Measurements from ENCODE around the gene DGKZ. TPM values are rescaled to one million over a fixed set of nuclear protein-coding genes. Genes with fewer than 3 reads are reported as not detected.

DGKZ gene
- total and polyA plus RNA-seq, 4 donors: 33.3 to 63.2 (median 44.1) TPM

DNA sequence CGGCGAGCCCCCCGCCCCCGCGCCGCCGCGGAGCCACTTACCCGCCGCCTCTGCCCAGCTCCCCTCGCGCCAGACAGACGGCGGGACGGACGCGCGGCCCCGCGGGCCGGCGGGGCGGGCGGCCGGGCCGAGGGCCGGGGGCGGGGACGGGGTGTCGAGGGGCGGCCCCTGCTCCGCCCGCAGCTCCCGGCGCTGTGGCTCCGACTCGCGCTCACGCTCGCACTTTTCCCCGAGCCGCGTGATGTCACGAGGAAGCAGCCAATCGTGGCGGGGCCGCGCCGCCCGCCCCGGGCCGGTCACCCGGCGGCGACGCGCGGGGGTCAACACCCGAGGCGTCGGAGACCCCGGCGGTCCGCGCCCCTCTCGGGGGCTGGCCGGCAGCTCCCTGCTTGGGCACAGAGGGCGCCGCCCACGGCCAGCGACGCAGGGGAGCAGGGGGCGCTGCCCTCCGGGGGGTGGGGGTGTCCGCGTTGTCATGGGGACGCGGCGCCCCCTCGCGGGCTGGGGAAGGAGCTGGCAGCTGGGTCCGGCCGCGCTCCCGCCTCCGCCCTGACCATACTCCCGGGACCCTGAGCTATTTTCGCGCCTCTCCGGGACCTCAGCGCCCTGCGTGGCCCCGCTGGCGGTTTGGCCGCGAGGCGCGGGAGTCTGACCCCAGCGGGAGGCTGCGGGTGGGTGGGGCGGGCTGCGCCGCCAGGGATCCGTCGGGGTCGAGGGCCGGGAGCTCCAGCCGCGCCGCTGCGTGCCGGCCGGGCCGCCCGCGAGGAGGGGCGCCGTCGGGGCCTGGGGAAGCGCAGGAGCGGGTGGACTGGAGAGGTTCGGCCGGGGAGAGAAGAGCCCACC, 44.5 kb downstream of the DGKZ start, which contains the start of gene CHRM4:
Gene CHRM4 (minus strand): TSS at position 199 of the 843 bp plus-strand sequence. CDS start 5,219 bp downstream, outside the sequence.
- TF ChIP-seq, protein P1, sequence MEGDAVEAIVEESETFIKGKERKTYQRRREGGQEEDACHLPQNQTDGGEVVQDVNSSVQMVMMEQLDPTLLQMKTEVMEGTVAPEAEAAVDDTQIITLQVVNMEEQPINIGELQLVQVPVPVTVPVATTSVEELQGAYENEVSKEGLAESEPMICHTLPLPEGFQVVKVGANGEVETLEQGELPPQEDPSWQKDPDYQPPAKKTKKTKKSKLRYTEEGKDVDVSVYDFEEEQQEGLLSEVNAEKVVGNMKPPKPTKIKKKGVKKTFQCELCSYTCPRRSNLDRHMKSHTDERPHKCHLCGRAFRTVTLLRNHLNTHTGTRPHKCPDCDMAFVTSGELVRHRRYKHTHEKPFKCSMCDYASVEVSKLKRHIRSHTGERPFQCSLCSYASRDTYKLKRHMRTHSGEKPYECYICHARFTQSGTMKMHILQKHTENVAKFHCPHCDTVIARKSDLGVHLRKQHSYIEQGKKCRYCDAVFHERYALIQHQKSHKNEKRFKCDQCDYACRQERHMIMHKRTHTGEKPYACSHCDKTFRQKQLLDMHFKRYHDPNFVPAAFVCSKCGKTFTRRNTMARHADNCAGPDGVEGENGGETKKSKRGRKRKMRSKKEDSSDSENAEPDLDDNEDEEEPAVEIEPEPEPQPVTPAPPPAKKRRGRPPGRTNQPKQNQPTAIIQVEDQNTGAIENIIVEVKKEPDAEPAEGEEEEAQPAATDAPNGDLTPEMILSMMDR (IDR thresholded peaks at IDR 0.05; ENCODE audit: control extremely low read depth, extremely low read depth): no peak
- WGBS, 2 donors: 1% methylated on average over 54 to 123 of the region's 123 CpGs
- Histone ChIP-seq H3K9me3 (ENCODE audit: control insufficient read depth in 4 of 4, insufficient read depth in 3 of 4, low read length in 3 of 4) (no peaks in the 10 kb centered on the region), H3K4me1 (ENCODE audit: control insufficient read depth in 5 of 5, insufficient read depth in 5 of 5, low read length in 5 of 5) (peaks cover 0 to 28% (median 9%) of the 10 kb centered on the region in 5 donors), H3K27ac (ENCODE audit: low read depth in 1 of 2, low read length in 1 of 2) (no peak within 1 kb of the TSS), H3K4me3 (no peak within 1 kb of the TSS), H3K9ac (ENCODE audit: insufficient read depth in 1 of 2, low read length in 2 of 2) (no peak within 1 kb of the TSS), H3K27me3 (ENCODE audit: control insufficient read depth in 3 of 3, insufficient read depth in 3 of 3, low read length in 2 of 3) (peaks cover 0 to 32% (median 31%) of the 10 kb centered on the region in 3 donors), H3K36me3 (ENCODE audit: control insufficient read depth in 4 of 4, insufficient read depth in 4 of 4, low read length in 4 of 4) (peaks cover 0 to 9% (median 2%) of the 10 kb centered on the region in 4 donors)
- DNase-seq: peak; percentile 39 to 50 (median 42)
- no peak for ATAC-seq (ENCODE audit: insufficient read depth, low FRiP score)

DNA sequence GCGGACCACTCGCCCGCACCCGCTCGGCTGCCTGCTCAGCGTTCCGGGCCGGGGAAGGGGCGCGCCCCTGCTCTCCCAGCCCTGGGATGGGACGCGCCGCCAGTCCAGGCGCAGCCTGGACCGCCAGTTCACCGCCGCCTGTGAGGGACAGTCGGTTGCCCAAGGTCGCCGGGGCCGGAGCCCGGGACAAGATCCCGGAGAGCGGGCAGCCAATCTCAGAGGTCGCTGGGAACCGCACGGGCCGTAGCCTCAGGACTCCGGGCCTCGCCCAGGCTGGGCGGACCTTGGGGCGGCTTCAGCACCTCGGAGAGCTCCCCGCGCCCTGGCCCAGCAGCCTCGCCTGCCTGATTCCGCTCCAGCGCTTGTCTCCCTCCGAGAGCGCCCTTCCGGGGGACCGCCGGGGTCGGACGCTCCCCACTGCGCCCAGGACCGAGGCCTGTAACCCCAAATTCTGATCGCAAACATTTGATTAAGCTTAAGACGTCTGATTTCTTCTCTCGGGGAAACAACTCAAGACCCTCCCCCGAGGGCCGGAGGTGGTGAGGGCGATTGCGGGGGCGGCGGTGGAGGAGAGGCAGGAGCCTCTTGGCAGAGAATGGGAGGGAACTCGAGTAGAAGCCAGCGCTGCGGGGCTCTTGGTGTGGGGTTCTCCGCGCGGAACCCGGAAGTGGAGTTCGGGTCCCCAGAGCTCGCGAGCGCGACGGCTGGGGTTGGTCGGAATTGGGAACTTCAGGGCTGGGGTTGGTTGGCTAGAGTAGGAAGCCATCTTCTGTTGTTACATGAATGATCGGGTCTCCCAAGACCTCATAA, 45.4 kb downstream of the DGKZ start:
- Histone ChIP-seq H3K27me3 (ENCODE audit: control insufficient read depth in 3 of 3, insufficient read depth in 3 of 3, low read length in 2 of 3) (peaks cover 0 to 32% (median 25%) of the 10 kb centered on the region in 3 donors), H3K9ac (ENCODE audit: insufficient read depth in 1 of 2, low read length in 2 of 2) (no peak overlapping the region), H3K4me1 (ENCODE audit: control insufficient read depth in 5 of 5, insufficient read depth in 5 of 5, low read length in 5 of 5) (peaks cover 0 to 26% (median 9%) of the 10 kb centered on the region in 5 donors), H3K36me3 (ENCODE audit: control insufficient read depth in 4 of 4, insufficient read depth in 4 of 4, low read length in 4 of 4) (peaks cover 6 to 17% (median 7%) of the 10 kb centered on the region in 4 donors), H3K9me3 (ENCODE audit: control insufficient read depth in 4 of 4, insufficient read depth in 3 of 4, low read length in 3 of 4) (no peaks in the 10 kb centered on the region), H3K4me3 (no peak overlapping the region), H3K27ac (ENCODE audit: low read depth in 1 of 2, low read length in 1 of 2) (no peak overlapping the region)
- TF ChIP-seq, protein P1 (IDR thresholded peaks at IDR 0.05; ENCODE audit: control extremely low read depth, extremely low read depth): no peak
- DNase-seq (peak; percentile 86 to 90 (median 89)), ATAC-seq (ENCODE audit: insufficient read depth, low FRiP score) (peak; percentile 90)
- WGBS, 2 donors: 1 to 3% methylated on average over 68 to 71 of the region's 71 CpGs

DNA sequence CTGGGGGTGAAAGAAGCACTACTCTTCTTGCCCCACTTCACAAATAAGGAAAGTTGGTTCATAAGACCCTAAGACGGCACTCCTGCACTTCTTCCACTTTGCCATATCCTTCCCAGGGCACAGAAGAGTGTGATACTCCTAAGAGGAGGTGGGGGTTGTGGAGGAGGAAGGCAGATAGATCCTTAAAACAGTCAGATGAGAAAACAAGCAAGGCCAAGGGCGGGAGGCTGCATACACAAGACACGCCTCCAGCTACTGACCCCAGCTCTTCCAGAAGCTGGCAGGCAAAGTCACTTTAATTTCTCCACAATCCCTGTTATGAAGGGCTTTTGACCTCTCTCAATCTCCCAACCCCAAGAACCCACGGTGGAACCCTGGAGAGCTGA, 46.0 kb downstream of the DGKZ start:
- Histone ChIP-seq H3K27me3 (ENCODE audit: control insufficient read depth in 3 of 3, insufficient read depth in 3 of 3, low read length in 2 of 3) (peaks cover 0 to 32% (median 23%) of the 10 kb centered on the region in 3 donors), H3K4me3 (no peak overlapping the region), H3K4me1 (ENCODE audit: control insufficient read depth in 5 of 5, insufficient read depth in 5 of 5, low read length in 5 of 5) (peaks cover 0 to 20% (median 9%) of the 10 kb centered on the region in 5 donors), H3K9ac (ENCODE audit: insufficient read depth in 1 of 2, low read length in 2 of 2) (no peak overlapping the region), H3K27ac (ENCODE audit: low read depth in 1 of 2, low read length in 1 of 2) (no peak overlapping the region), H3K36me3 (ENCODE audit: control insufficient read depth in 4 of 4, insufficient read depth in 4 of 4, low read length in 4 of 4) (peaks cover 6 to 23% (median 8%) of the 10 kb centered on the region in 4 donors), H3K9me3 (ENCODE audit: control insufficient read depth in 4 of 4, insufficient read depth in 3 of 4, low read length in 3 of 4) (no peaks in the 10 kb centered on the region)
- ATAC-seq (ENCODE audit: insufficient read depth, low FRiP score) (no peak), DNase-seq (no peak)
- TF ChIP-seq, protein P1 (IDR thresholded peaks at IDR 0.05; ENCODE audit: control extremely low read depth, extremely low read depth): no peak
- WGBS, 2 donors: 69 to 74% methylated on average over 4 of the region's 4 CpGs

All from lung (tissue), 12 donors.